NCI-H187 (cell line): ENCODE measurements around the gene OR1M1.
"Not testable (repeated sequence)": the region's sequence is repeated elsewhere in the genome, so short reads cannot be mapped to it uniquely, and the experiment has no call there.

ENCODE experiments used
- DNase-seq, 2 experiments: peaks; one replicate each; lab custom pipeline; 2025; lab: John Stamatoyannopoulos, UW

The OR1M1 gene

GRCh38 chr19:9086761-9087160, at the start of gene OR1M1:
OR1M1 (plus strand) TSS chr19:9087061; CDS start chr19:9093245, 6,184 bp downstream.
- no peak for DNase-seq

- no peak for DNase-seq
Measured at GRCh38 chr19:9037400-9038062, 49.3 kb upstream of the OR1M1 start.

- DNase-seq: no peak
Measured at GRCh38 chr19:9039728-9040127, 47.1 kb upstream of the OR1M1 start.

- DNase-seq: no peak
Measured at GRCh38 chr19:9040131-9040530, 46.7 kb upstream of the OR1M1 start.

GRCh38 chr19:9041023-9041422, 45.8 kb upstream of the OR1M1 start:
- no peak for DNase-seq

- DNase-seq: no peak
Measured at GRCh38 chr19:9043524-9043923, 43.3 kb upstream of the OR1M1 start.

GRCh38 chr19:9044449-9044848, 42.4 kb upstream of the OR1M1 start:
- DNase-seq: no peak

- no peak for DNase-seq
Measured at GRCh38 chr19:9046694-9047093, 40.2 kb upstream of the OR1M1 start.

- no peak for DNase-seq
Measured at GRCh38 chr19:9052894-9053293, 34.0 kb upstream of the OR1M1 start.

- DNase-seq: not testable (repeated sequence)
Measured at GRCh38 chr19:9053674-9054073, 33.2 kb upstream of the OR1M1 start.

GRCh38 chr19:9054207-9054606, 32.7 kb upstream of the OR1M1 start:
- DNase-seq: no peak

GRCh38 chr19:9054765-9055164, 32.1 kb upstream of the OR1M1 start:
- DNase-seq: no peak

- not testable (repeated sequence) for DNase-seq
Measured at GRCh38 chr19:9056131-9056530, 30.7 kb upstream of the OR1M1 start.

GRCh38 chr19:9057505-9058258, 29.2 kb upstream of the OR1M1 start:
- no peak for DNase-seq

- no peak for DNase-seq
Measured at GRCh38 chr19:9058905-9059667, 27.8 kb upstream of the OR1M1 start.

- no peak for DNase-seq
Measured at GRCh38 chr19:9060564-9061340, 26.1 kb upstream of the OR1M1 start.

GRCh38 chr19:9061879-9062278, 25.0 kb upstream of the OR1M1 start:
- no peak for DNase-seq

- no peak for DNase-seq
Measured at GRCh38 chr19:9065457-9066014, 21.3 kb upstream of the OR1M1 start.

- DNase-seq: no peak
Measured at GRCh38 chr19:9070066-9070465, 16.8 kb upstream of the OR1M1 start.

- DNase-seq: not testable (repeated sequence)
Measured at GRCh38 chr19:9071720-9072119, 15.1 kb upstream of the OR1M1 start.

GRCh38 chr19:9073806-9074205, 13.1 kb upstream of the OR1M1 start:
- DNase-seq: no peak
